ENCODE data around the gene NEK5.
"Not testable (repeated sequence)": the region's sequence is repeated elsewhere in the genome, so short reads cannot be mapped to it uniquely, and the experiment has no call there.

The NEK5 gene

DNA sequence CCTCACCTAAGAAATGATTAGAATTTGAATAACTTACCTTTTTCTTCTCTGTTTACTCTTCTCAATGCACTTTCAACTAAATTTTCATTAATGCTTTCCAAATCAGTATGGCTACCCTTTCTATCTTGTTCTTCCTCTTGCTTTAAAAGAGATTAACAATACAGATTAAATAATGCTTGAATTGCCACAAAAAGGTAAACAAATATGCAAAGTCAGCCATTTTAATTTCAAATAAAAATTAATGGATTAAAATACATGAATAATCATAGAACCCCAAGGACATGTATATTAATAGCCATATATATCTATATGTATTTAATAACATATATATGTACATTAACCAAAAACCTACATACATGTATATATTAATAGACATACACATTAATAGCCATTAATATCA, 7.9 kb upstream of the NEK5 start:
- DNase-seq (ENCODE audit: low read depth in 2 of 2) = no peak

DNA sequence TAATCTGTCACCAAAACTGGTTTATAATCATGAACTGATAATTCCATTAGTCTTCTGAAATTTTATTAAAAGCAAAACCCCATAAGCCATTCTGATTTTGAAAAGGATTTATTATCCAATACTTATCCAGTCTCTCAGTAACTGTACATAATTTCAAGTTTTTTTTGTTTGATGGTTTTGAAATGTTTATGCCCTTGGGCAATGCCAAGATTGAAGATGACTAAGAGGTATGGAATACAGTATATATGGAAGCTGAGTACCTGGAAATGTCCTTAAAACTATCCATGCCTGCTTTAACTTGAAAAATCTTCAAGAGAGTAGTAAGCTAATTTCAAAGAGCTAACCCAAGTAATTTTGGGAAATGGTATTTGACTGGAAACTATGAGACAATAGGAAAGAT, 1.8 kb upstream of the NEK5 start:
- no peak for DNase-seq (ENCODE audit: low read depth in 2 of 2)

DNA sequence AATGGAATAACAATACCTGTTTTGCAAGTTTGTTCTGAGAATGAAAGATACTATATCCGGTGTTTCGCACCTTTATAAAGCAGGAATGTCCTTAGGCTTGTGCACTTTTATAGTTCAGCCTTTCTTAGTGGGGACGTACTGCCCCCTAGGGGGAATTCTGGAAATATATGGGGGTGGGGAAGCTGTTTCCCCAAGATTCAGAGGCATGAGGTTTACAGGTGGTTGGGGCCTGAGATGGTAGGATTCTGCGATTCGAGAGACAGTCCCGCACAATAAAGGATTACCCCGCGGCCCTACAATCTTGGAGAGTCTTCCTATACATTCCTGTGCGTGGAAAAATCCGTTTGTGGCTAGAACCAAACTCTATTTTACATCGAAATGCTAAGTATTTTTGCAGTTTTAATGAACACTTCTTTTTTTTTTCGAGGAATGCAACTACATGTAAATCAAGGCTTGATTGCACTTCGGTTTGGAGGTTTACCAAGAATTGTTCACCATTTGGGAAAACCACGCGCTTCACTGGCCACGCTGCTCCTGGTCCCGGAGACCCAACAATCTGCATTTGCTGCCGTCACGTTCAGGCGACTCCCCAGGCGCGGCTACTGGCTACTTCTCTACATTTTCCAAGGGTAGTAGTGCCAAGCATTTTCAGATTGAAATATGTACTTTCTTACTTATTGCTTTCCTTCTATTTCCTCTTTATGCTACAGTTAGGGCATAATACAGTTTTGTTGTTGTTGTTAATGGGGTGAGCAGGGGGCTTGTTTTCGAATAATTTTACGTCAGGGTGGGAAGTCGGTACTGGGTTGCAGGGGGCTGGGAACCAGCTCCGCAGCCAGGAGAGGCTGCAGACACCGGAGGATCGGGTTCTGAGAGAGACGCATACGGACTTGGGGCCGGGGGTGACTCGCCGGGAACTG, 830 bp downstream of the NEK5 start:
- DNase-seq (ENCODE audit: low read depth in 2 of 2) = peak in 1 of 2 donors; percentile 8

DNA sequence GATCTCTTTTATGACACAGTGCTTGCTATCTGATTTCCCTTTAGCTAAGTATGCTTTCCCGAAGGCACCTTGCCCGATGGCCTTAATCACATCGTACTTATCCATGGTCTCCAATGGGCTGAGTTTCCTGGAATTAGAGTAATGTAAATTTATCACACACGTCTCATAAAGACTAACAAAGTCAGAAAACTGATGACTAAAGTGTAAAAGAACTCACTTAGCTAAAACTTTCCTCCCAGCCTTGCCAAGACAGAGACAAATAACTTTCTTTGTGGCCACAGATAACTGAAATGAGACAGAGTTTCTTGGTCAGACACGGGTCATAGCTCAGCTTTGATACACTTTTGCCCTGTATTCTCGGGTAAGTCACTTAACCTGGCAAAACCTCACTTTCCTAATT, 1.5 kb downstream of the NEK5 start:
- no peak for DNase-seq (ENCODE audit: low read depth in 2 of 2)

DNA sequence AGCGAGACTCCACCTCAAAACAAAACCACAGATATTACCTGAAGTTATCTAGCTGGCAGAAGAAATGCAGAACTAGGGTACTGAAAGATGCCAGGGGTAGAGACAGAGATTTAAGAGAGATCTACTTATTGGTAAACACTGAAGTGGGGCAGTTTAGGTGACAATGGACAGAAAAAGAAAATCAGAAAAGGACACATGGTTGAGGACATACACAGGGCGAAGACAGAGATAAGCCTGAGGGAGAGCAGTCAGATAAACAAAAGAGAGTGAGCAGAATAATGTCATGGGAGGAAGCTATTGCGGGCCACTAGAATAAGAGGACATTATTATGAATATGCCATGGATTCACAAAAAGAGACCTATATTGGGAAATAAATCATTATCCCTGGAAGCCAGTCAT, 3.3 kb downstream of the NEK5 start:
- no peak for DNase-seq (ENCODE audit: low read depth in 2 of 2)

- no peak for DNase-seq (ENCODE audit: low read depth in 2 of 2)
These were observed 10.3 kb downstream of the NEK5 start for GRCh38 chr13:52118595-52118994.

- DNase-seq (ENCODE audit: low read depth in 2 of 2) = no peak
These were observed 10.8 kb downstream of the NEK5 start for GRCh38 chr13:52118095-52118494.

DNA sequence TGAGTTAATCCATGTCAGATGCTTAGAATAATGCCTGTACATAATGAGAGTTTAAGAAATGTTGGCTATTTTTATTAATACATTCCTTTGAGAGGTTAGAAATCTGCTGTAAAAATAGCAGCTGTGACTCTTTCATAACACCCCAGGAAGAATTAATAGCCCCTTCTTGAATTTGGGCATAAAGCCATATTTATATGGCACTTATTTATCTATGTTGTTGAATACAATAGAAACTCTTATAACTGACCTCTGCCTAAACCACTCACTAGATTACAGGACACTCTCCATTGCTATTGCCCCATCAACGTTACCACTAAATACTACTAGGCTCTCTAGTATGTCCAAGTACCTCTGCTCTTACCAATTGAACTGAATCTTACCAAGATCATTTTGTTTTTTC, 16.3 kb downstream of the NEK5 start:
- no peak for DNase-seq (ENCODE audit: low read depth in 2 of 2)

- no peak for DNase-seq (ENCODE audit: low read depth in 2 of 2)
These were observed 19.7 kb downstream of the NEK5 start for GRCh38 chr13:52109116-52109670.

- no peak for DNase-seq (ENCODE audit: low read depth in 2 of 2)
These were observed 23.0 kb downstream of the NEK5 start for GRCh38 chr13:52105841-52106240.

- no peak for DNase-seq (ENCODE audit: low read depth in 2 of 2)
These were observed 24.2 kb downstream of the NEK5 start for GRCh38 chr13:52104624-52105023.

DNA sequence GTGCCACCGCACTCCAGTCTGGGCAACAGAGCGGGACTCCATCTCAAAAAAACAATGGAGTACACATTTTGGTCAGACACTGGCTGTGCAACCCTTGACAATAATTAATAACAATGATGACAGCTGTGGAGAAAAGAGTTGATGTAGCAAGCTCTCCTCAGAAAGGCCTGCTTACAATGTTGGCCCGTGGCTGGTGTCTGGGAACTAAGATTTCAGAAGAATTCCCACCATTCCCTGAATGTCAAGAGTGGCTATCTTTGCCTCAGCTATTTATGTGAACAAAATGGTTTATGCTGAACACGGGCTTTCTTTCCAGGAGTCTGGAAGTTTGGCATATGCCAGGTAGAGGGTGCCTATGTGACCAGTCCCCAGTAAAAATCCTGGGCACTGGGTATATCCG, 25.5 kb downstream of the NEK5 start:
- no peak for DNase-seq (ENCODE audit: low read depth in 2 of 2)

DNA sequence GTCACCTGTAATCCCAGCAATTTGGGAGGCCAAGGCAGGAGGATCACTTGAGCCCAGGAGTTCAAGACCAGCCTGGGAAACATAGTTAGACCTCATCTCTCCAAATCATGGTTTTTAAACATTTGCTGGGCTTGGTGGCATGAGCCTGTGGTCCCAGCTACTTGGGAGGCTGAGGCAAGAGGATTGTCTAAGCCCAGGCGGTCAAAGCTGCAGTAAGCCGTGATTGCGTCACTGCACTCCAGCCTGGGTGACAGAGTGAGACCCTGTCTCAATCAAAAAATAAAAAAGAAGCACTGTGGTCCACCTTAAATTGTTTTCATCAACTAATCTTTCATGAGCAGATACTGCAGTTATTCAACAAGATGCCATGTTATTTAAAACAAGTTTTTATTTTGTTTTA, 26.4 kb downstream of the NEK5 start:
- DNase-seq (ENCODE audit: low read depth in 2 of 2) = not testable (repeated sequence)

GRCh38 chr13:52097197-52097596, 31.7 kb downstream of the NEK5 start:
- DNase-seq (ENCODE audit: low read depth in 2 of 2) = no peak

DNA sequence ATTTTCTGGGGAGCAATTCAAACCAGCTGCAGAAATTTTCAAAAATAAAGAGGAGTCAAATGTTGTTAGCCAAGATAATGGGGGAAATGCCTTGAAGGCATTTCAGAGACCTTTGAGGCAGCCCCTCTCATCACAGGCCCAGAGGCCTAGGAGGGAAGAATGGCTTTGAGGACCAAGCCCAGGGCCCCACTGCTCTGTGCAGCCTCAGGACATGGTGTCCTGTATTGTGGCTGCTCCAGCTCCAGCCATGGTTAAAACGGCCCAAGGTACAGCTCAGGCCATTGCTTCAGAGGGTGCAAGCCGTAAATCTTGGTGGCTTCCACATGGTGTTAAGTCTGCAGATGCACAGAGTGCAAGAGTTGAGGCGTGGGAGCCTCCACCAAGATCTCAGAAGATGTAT, 32.1 kb downstream of the NEK5 start:
- no peak for DNase-seq (ENCODE audit: low read depth in 2 of 2)

DNA sequence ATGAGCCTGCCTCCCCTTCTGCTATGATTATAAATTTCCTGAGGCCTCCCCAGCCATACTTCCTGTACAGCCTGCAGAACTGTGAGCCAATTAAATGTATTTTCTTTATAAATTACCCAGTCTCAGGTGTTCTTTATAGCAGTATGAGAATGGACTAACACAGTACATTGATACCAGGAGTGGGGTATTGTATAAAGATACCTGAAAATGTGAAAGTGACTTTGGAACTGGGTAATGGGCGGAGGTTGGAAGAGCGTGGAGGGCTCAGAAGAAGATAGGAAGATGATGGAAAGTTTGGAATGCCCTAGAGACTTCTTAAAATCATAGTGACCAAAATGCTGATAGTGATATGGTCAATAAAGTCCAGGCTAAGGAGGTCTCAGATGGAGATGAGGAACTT, 32.8 kb downstream of the NEK5 start:
- no peak for DNase-seq (ENCODE audit: low read depth in 2 of 2)

DNA sequence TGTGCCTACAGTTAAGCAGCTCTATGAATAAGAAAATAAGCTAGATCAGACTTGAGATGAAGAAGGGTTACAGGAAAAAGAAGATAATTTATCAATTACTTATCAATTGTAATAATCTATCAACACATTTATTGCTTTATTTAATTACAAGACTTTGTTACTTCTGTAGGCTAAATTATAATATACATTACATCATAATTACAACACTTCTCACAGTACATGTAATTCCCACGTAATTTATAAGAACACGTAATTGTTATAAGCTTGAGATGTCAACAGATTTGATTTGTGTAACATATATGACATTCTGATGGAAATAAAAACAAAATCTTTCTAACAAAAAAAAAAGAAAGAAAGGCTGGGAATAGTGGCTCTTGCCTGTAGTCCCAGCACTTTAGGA, 36.8 kb downstream of the NEK5 start:
- no peak for DNase-seq (ENCODE audit: low read depth in 2 of 2)

DNA sequence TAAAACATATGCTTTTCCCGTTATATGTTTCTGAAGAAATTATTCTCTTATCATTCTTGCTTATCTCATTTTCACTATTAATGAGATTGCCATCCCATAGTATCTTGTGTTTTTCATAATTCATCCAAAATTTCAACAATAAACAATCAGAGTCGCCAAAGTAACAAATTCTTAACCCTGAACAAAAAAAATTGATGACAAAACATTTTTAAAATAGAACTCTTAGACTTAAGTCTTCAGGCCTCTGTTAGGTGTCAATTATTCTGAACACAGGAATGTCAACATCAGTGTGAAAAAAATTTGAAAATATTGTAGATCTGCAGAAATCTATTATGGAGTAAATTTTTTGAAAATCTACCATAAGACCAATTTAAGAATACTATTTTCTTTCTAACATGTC, 37.4 kb downstream of the NEK5 start:
- DNase-seq (ENCODE audit: low read depth in 2 of 2) = no peak

GRCh38 chr13:52085421-52085820, 43.5 kb downstream of the NEK5 start:
- DNase-seq (ENCODE audit: low read depth in 2 of 2) = no peak

DNA sequence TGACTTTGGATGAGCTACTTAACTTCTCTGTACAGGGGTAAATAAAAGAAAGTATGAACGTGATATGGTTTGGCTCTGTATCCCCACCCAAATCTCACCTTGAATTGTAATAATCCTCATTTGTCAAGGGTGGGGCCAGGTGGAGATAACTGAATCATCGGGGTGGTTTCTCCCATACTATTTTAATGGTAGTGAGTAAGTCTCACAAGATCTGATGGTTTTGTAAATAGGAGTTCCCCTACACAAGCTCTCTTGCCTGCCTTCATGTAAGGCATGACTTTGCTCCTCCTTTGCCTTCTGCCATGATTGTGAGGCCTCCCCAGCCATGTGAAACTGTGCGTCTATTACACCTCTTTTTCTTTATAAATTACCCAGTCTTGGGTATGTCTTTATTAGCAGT, 43.9 kb downstream of the NEK5 start:
- not testable (repeated sequence) for DNase-seq (ENCODE audit: low read depth in 2 of 2)

DNA sequence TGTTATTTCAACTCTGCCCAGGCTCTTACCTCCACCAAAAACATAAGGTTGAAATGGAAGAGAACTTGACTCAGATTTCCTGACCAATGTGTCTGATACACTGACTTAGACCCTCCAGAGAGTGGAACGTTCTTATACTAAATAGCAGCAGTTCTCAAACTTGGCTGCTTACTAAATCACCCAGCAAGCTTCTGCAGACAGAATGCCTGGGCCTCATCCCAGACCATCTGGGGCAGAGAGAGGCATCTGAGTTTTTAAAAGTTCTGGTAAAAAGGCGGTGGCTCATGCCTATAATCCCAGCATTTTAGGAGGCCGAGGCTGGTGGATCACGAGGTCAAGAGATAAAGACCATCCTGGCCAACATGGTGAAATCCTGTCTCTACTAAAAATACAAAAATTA, 46.3 kb downstream of the NEK5 start:
- DNase-seq (ENCODE audit: low read depth in 2 of 2) = no peak

GRCh38 chr13:52079891-52080290, 49.0 kb downstream of the NEK5 start:
- DNase-seq (ENCODE audit: low read depth in 2 of 2) = not testable (repeated sequence)

DNA sequence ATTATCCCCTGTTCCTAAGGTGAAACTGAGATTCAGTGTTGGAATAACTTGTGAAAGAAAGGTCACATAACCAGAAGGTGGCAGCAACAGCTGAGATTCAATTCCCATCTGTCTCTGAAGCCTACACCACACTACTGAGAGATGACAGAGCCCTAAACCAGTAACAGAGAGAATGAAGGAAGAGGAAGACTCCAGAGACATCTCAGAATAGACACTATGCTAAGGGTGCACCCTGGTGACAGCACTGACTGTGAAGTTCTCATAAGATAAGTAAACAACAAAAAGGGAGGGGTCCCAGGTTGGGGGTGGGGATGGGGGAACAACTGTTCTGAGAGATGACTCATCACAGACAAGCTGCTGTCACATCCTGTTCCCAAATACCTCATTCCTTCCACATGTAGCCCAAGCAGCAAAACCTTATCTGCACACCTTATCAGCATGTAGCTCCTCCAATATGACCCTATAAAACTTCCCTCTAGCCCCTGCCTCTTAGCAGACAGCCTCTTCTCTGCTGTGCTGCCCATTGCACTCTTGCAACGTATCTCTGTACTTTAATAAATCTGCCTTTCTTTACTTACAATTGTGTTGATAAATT, 57.8 kb downstream of the NEK5 start:
- no peak for DNase-seq (ENCODE audit: low read depth in 2 of 2)

Measured in activated CD8-positive, alpha-beta memory T cell treated with anti-CD3 and anti-CD28 coated beads for 4 hours (primary cell).